Neural progenitor cell (in vitro differentiated cells): Measurements from ENCODE around the gene TMEM47. TPM values are rescaled to one million over a fixed set of nuclear protein-coding genes. Genes with fewer than 3 reads are reported as not detected.

Source experiments
- DNase-seq: peaks from one replicate; pipeline ENCODE4 v3.0.0-alpha.2; 2016; ENCODE audit warnings: low spot score
- H2AFZ ChIP-seq: fragments of 200-600 bp; sonication (generic); replicated peaks from 2 replicates; pipeline ENCODE4 v1.6.1; 2016; ENCODE audit warnings: antibody characterized with exemption
- H3F3A ChIP-seq: fragments of 200-600 bp; sonication (generic); 2 replicates; pipeline ENCODE4 v1.6.1; 2016; ENCODE audit warnings: antibody characterized with exemption, low read depth
- H3K27ac ChIP-seq: fragments of 200-600 bp; sonication (generic); 2 replicates; pipeline ENCODE4 v1.5.1; 2016; ENCODE audit warnings: mild to moderate bottlenecking
- H3K27me3 ChIP-seq: fragments of 200-600 bp; sonication (generic); 2 replicates; pipeline ENCODE4 v1.6.1; 2016; ENCODE audit warnings: mild to moderate bottlenecking, moderate library complexity
- H3K36me3 ChIP-seq: fragments of 200-600 bp; sonication (generic); 2 replicates; pipeline ENCODE4 v1.5.1; 2016
- H3K4me1 ChIP-seq: fragments of 200-600 bp; sonication (generic); 2 replicates; pipeline ENCODE4 v1.6.1; 2016; ENCODE audit warnings: mixed run types
- H3K4me2 ChIP-seq: fragments of 200-600 bp; sonication (generic); 2 replicates; pipeline ENCODE4 v1.6.1; 2016
- H3K4me3 ChIP-seq: fragments of 200-600 bp; sonication (generic); 2 replicates; pipeline ENCODE4 v1.5.1; 2016
- H3K79me2 ChIP-seq: fragments of 200-600 bp; sonication (generic); 2 replicates; pipeline ENCODE4 v1.6.1; 2016; ENCODE audit warnings: low read depth
- H3K9ac ChIP-seq: fragments of 200-600 bp; sonication (generic); 2 replicates; pipeline ENCODE4 v1.6.1; 2016
- H3K9me3 ChIP-seq: fragments of 200-600 bp; sonication (generic); 2 replicates; pipeline ENCODE4 v1.5.1; 2016; ENCODE audit warnings: low read depth
- H4K20me1 ChIP-seq: fragments of 200-600 bp; sonication (generic); 2 replicates; pipeline ENCODE4 v1.6.1; 2016; ENCODE audit warnings: low read depth
- H3K27ac Mint-ChIP-seq: 3 replicates; pipeline ENCODE4 v1.8.0; 2021; ENCODE audit warnings: mixed read lengths
- H3K27me3 Mint-ChIP-seq: 2 replicates; pipeline ENCODE4 v1.8.0; 2022; ENCODE audit warnings: low read depth, mild to moderate bottlenecking, inconsistent platforms, moderate library complexity, mixed read lengths; ENCODE audit not compliant: insufficient read depth
- H3K36me3 Mint-ChIP-seq: 3 replicates; pipeline ENCODE4 v1.8.0; 2021; ENCODE audit warnings: mixed read lengths
- H3K4me1 Mint-ChIP-seq: 3 replicates; pipeline ENCODE4 v1.8.0; 2021; ENCODE audit warnings: mixed read lengths
- H3K4me3 Mint-ChIP-seq: 3 replicates; pipeline ENCODE4 v1.8.0; 2021; ENCODE audit warnings: mild to moderate bottlenecking, moderate library complexity, mixed read lengths
- H3K9me3 Mint-ChIP-seq: 3 replicates; pipeline ENCODE4 v1.8.0; 2020; ENCODE audit warnings: mixed read lengths
- EZH2 ChIP-seq: fragments of 200-600 bp; sonication (generic); IDR thresholded peaks from 2 replicates; pipeline ENCODE4 v1.6.1; 2017; ENCODE audit warnings: antibody characterized with exemption, mild to moderate bottlenecking, moderate library complexity
- EZH2phosphoT487 ChIP-seq: fragments of 200-600 bp; sonication (generic); IDR thresholded peaks from 2 replicates; pipeline ENCODE4 v1.6.1; 2017; ENCODE audit warnings: antibody characterized with exemption
- total RNA-seq: library from RNA; depleted of rRNA; stranded (reverse); fragments of >200 nt; gene quantifications from 2 replicates; pipeline ENCODE4 v1.2.3, GENCODE V29; 2015; ENCODE audit warnings: low replicate concordance
- TF ChIP-seq, protein P1 (sequence below): fragments of 200-600 bp; sonication (generic); IDR thresholded peaks from 2 replicates; pipeline ENCODE4 v1.5.1; 2017; ENCODE audit warnings: antibody characterized with exemption, mild to moderate bottlenecking

Gene TMEM47
- total RNA-seq, 1 donor from 2014 or later, result 106 TPM

- no peak overlapping the region for H3K9ac ChIP-seq
- H3F3A ChIP-seq, result no peaks in the 10 kb centered on the region
- no peak overlapping the region for H3K4me2 ChIP-seq
- Mint-ChIP-seq H3K27me3 (peaks cover 2% of the 10 kb centered on the region), H3K4me1 (no peaks in the 10 kb centered on the region), H3K27ac (no peak overlapping the region), H3K36me3 (peaks cover 21% of the 10 kb centered on the region), H3K4me3 (no peak overlapping the region), H3K9me3 (no peaks in the 10 kb centered on the region)
- H3K9me3 ChIP-seq, result no peaks in the 10 kb centered on the region
- TF ChIP-seq EZH2phosphoT487 (no peak), EZH2 (no peak)
- TF ChIP-seq, protein P1, sequence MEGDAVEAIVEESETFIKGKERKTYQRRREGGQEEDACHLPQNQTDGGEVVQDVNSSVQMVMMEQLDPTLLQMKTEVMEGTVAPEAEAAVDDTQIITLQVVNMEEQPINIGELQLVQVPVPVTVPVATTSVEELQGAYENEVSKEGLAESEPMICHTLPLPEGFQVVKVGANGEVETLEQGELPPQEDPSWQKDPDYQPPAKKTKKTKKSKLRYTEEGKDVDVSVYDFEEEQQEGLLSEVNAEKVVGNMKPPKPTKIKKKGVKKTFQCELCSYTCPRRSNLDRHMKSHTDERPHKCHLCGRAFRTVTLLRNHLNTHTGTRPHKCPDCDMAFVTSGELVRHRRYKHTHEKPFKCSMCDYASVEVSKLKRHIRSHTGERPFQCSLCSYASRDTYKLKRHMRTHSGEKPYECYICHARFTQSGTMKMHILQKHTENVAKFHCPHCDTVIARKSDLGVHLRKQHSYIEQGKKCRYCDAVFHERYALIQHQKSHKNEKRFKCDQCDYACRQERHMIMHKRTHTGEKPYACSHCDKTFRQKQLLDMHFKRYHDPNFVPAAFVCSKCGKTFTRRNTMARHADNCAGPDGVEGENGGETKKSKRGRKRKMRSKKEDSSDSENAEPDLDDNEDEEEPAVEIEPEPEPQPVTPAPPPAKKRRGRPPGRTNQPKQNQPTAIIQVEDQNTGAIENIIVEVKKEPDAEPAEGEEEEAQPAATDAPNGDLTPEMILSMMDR, result no peak
- DNase-seq, result no peak
- H3K4me3 ChIP-seq, result no peak overlapping the region
- no peaks in the 10 kb centered on the region for H3K4me1 ChIP-seq
- no peak overlapping the region for H3K27ac ChIP-seq
- peaks cover 61% of the 10 kb centered on the region for H3K79me2 ChIP-seq
- H3K36me3 ChIP-seq, result peaks cover 15% of the 10 kb centered on the region
- peaks cover 15% of the 10 kb centered on the region for H4K20me1 ChIP-seq
- no peaks in the 10 kb centered on the region for H3K27me3 ChIP-seq
- no peak overlapping the region for H2AFZ ChIP-seq
Measured at GRCh38 chrX:34631479-34632220, 25.4 kb downstream of the TMEM47 start.

DNA sequence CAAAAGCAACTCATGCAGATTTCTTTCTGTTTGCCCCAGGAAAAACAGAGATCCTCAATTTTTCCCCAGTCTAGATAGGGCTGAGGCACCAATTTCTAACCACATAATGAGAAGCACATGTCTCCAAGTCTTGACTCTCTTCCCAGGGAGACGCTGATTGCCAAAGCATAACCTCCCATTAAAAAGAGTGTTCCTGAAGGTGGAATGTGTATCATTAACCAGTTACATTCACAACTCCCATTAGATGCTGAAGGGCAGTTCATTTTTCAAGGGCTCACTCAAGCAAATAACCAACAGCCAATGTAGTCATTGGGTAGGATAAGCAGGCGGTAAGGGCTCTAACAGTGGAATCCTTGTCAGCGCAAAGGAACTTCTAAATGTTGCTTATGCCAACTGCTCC, 27.5 kb downstream of the TMEM47 start:
- Histone ChIP-seq H3K36me3 (peaks cover 15% of the 10 kb centered on the region), H3K9ac (no peak overlapping the region), H3K9me3 (no peaks in the 10 kb centered on the region), H3K79me2 (peaks cover 40% of the 10 kb centered on the region), H2AFZ (no peak overlapping the region), H4K20me1 (peaks cover 5% of the 10 kb centered on the region), H3F3A (no peaks in the 10 kb centered on the region), H3K4me1 (no peaks in the 10 kb centered on the region), H3K4me2 (no peak overlapping the region), H3K27me3 (no peaks in the 10 kb centered on the region), H3K27ac (no peak overlapping the region), H3K4me3 (no peak overlapping the region)
- TF ChIP-seq, protein P1, result no peak
- no peak for DNase-seq
- Mint-ChIP-seq H3K4me1 (no peaks in the 10 kb centered on the region), H3K36me3 (peaks cover 9% of the 10 kb centered on the region), H3K27ac (no peak overlapping the region), H3K27me3 (no peaks in the 10 kb centered on the region), H3K9me3 (no peaks in the 10 kb centered on the region), H3K4me3 (no peak overlapping the region)

GRCh38 chrX:34624416-34624815, 32.7 kb downstream of the TMEM47 start:
- TF ChIP-seq, protein P1, result no peak
- TF ChIP-seq EZH2 (no peak), EZH2phosphoT487 (no peak)
- Histone ChIP-seq H3K27me3 (no peaks in the 10 kb centered on the region), H3K4me3 (no peak overlapping the region), H3K4me1 (no peaks in the 10 kb centered on the region), H3K4me2 (no peak overlapping the region), H2AFZ (no peak overlapping the region), H3K9me3 (no peaks in the 10 kb centered on the region), H3K36me3 (no peaks in the 10 kb centered on the region), H3F3A (no peaks in the 10 kb centered on the region), H3K27ac (no peak overlapping the region), H3K9ac (no peak overlapping the region), H3K79me2 (no peaks in the 10 kb centered on the region), H4K20me1 (no peaks in the 10 kb centered on the region)
- Mint-ChIP-seq H3K36me3 (no peaks in the 10 kb centered on the region), H3K4me3 (no peak overlapping the region), H3K27ac (no peak overlapping the region), H3K9me3 (no peaks in the 10 kb centered on the region), H3K27me3 (no peaks in the 10 kb centered on the region), H3K4me1 (no peaks in the 10 kb centered on the region)
- DNase-seq, result no peak
